K562 (cell line): ENCODE measurements around the gene GATM. TPM values are rescaled to one million over a fixed set of nuclear protein-coding genes. Genes with fewer than 3 reads are reported as not detected.

Experiments used
- ATAC-seq: fragments of 200-7000 bp; cut with Tn5 transposase; 3 replicates; pipeline ENCODE4 v1.9.1; 2020; ENCODE audit warnings: moderate library complexity
- BruUV-seq: library from RNA; stranded (reverse); fragments of 400-500 nt; replicated peaks from 2 replicates; lab custom pipeline; 2021; lab: Mats Ljungman, UMichigan
- CTCF ChIA-PET: fragments of 300-600 bp; formaldehyde crosslinking; extraction: SDS; loops from one replicate; lab custom pipeline; 2021; ENCODE audit warnings: low intra/inter-chr PET ratio; lab: Yijun Ruan, JAX
- POLR2A ChIA-PET: fragments of 300-600, 350-650 bp; sonication (Branson Sonifier 250); formaldehyde crosslinking; extraction: SDS; loops from one replicate; lab custom pipeline; 2021; ENCODE audit warnings: antibody characterized with exemption, inconsistent platforms; lab: Yijun Ruan, JAX
- DNase-seq, 4 experiments: peaks; one replicate each; pipeline versions ENCODE4 v3.0.0 to v3.0.0-alpha.2; 2011 to 2018; ENCODE audit warnings: low spot score in 3 of 4, mixed read lengths in 3 of 4; ENCODE audit errors: extremely low read depth in 1 of 4
- FAIRE-seq: peaks from 2 replicates; lab custom pipeline; 2011; peaks lifted over from hg19 to GRCh38; lab: Jason Lieb, UNC
- H2AFZ ChIP-seq: 2 replicates; pipeline ENCODE4 v1.6.0; 2011; ENCODE audit warnings: low read depth, low read length, control low read depth, inconsistent platforms
- H3K27ac ChIP-seq: fragments of 200-600 bp; 3 replicates; pipeline ENCODE4 v1.8.0; 2011; ENCODE audit warnings: low read depth, mild to moderate bottlenecking, control low read depth, inconsistent platforms, low read length, moderate library complexity, mixed read lengths; ENCODE audit errors: extremely low read depth
- H3K27me3 ChIP-seq, 2 experiments: fragments of 300-600 bp in 1 of 2; 2 replicates in 1 of 2; 3 replicates in 1 of 2; pipeline versions ENCODE4 v1.6.0 to v1.8.0; 2011; ENCODE audit warnings: inconsistent platforms in 2 of 2, low read length in 2 of 2, mild to moderate bottlenecking in 1 of 2, mixed read lengths in 1 of 2, moderate library complexity in 1 of 2; ENCODE audit not compliant: control insufficient read depth in 2 of 2, insufficient read depth in 2 of 2
- H3K36me3 ChIP-seq: fragments of 300-600 bp; 3 replicates; pipeline ENCODE4 v1.8.0; 2011; ENCODE audit warnings: mild to moderate bottlenecking, low read length, inconsistent platforms; ENCODE audit not compliant: control insufficient read depth, insufficient read depth
- H3K4me1 ChIP-seq, 2 experiments: fragments of 200-600 bp in 1 of 2; replicated peaks in 1 of 2; 2 replicates in 1 of 2; 3 replicates in 1 of 2; pipeline versions ENCODE4 v1.5.1 to v1.8.0; 2011; ENCODE audit warnings: inconsistent platforms in 2 of 2, low read length in 2 of 2, mild to moderate bottlenecking in 1 of 2, mixed read lengths in 1 of 2, moderate library complexity in 1 of 2; ENCODE audit not compliant: control insufficient read depth in 2 of 2, insufficient read depth in 2 of 2
- H3K4me2 ChIP-seq: 2 replicates; pipeline ENCODE4 v1.6.1; 2011; ENCODE audit warnings: low read length, control low read depth, inconsistent platforms, mixed read lengths; ENCODE audit not compliant: insufficient read depth
- H3K4me3 ChIP-seq: fragments of 200-600 bp; sonication (generic), shearing (Covaris generic); 2 replicates; pipeline ENCODE4 v1.5.1; 2016; ENCODE audit warnings: control low read depth, inconsistent platforms
- H3K79me2 ChIP-seq: fragments of 200-600 bp; 3 replicates; pipeline ENCODE4 v1.8.0; 2011; ENCODE audit warnings: low read length, inconsistent platforms; ENCODE audit not compliant: control insufficient read depth, insufficient read depth
- H3K9ac ChIP-seq, 2 experiments: 2 replicates each; pipeline versions ENCODE4 v1.6.0 to v1.6.1; 2011; ENCODE audit warnings: low read depth in 2 of 2, low read length in 2 of 2, control low read depth in 1 of 2, inconsistent platforms in 1 of 2, mild to moderate bottlenecking in 1 of 2, mixed read lengths in 1 of 2; ENCODE audit not compliant: insufficient read depth in 1 of 2
- H3K9me1 ChIP-seq: one replicate; pipeline ENCODE4 v1.6.0; 2011; ENCODE audit warnings: inconsistent platforms, mild to moderate bottlenecking, low read length, moderate library complexity; ENCODE audit not compliant: control insufficient read depth, insufficient read depth
- H3K9me3 ChIP-seq: replicated peaks from 2 replicates; pipeline ENCODE4 v1.5.1; 2011; ENCODE audit warnings: low read depth, low read length, inconsistent platforms; ENCODE audit not compliant: control insufficient read depth, insufficient read depth
- H4K20me1 ChIP-seq: replicated peaks from 2 replicates; pipeline ENCODE4 v1.6.1; 2011; ENCODE audit warnings: low read length, inconsistent platforms, mixed read lengths; ENCODE audit not compliant: control insufficient read depth, insufficient read depth
- CCNT2 ChIP-seq: IDR thresholded peaks from 2 replicates; pipeline ENCODE4 v1.6.1; 2011; ENCODE audit warnings: borderline replicate concordance, low read depth, mild to moderate bottlenecking, moderate library complexity, mixed read lengths, low read length; ENCODE audit not compliant: insufficient read length; ENCODE audit errors: extremely low read depth
- EHMT2 ChIP-seq: fragments of 450-650 bp; IDR thresholded peaks from 2 replicates; pipeline ENCODE4 v1.6.1; 2018; ENCODE audit warnings: antibody characterized with exemption
- GTF2F1 ChIP-seq: IDR thresholded peaks from 2 replicates; pipeline ENCODE4 v1.6.1; 2011; ENCODE audit warnings: low read depth, low read length, improper control_type of control experiment
- HEY1 ChIP-seq: fragments of 250-450 bp; sonication (Bioruptor Pico); IDR thresholded peaks from 2 replicates; pipeline ENCODE4 v1.5.0; 2020; ENCODE audit warnings: mild to moderate bottlenecking, moderate library complexity, borderline replicate concordance
- POLR2A ChIP-seq: fragments of 450-650 bp; conservative IDR thresholded peaks from 2 replicates; pipeline ENCODE4 v1.6.1; 2016
- RBM17 ChIP-seq: fragments of 200-400 bp; formaldehyde crosslinking; IDR thresholded peaks from 2 replicates; pipeline ENCODE4 v1.6.1; 2017; ENCODE audit warnings: low read depth, mild to moderate bottlenecking, low read length, borderline replicate concordance
- ZNF282 ChIP-seq: sonication (generic); formaldehyde crosslinking; IDR thresholded peaks from 2 replicates; pipeline ENCODE4 v1.8.1; 2023; ENCODE audit warnings: missing genetic modification reagents
- ZNF79 ChIP-seq: fragments of 250-450 bp; sonication (Bioruptor Pico); IDR thresholded peaks from 2 replicates; pipeline ENCODE4 v1.4.0; 2020; ENCODE audit warnings: low read depth, mild to moderate bottlenecking, moderate library complexity
- WGBS: fragments of 100-300 bp; shearing (Covaris generic); methylation state at CpG from one replicate; pipeline ENCODE4 v1.1.6; 2016; ENCODE audit warnings: low coverage, mixed read lengths; ENCODE audit not compliant: insufficient coverage; ENCODE audit errors: missing lambda C conversion rate; 5-methylcytosine and 5-hydroxymethylcytosine counted together
- in situ Hi-C: fragments of 300-500 bp; cut with MboI; formaldehyde crosslinking; loops from 4 replicates; pipeline ENCODE4 v1.15.0; 2018; ENCODE audit warnings: inconsistent platforms, mixed read lengths
- intact Hi-C: fragments of 100-400 bp; cut with micrococcal nuclease; formaldehyde crosslinking; loops from 2 replicates; pipeline ENCODE4 v1.14.2; 2022
- polyA plus RNA-seq, 8 experiments: library from polyadenylated mRNA; depleted of rRNA in 4 of 8; stranded (reverse) in 5 of 8; unstranded in 3 of 8; fragments of >200 nt; fragmentation: Nextera tagmentation in 2 of 8; fragmentation: Illumina TruSeq in 1 of 8; extraction: Ambion mirVana in 2 of 8; extraction: Trizol in 1 of 8; gene quantifications; 2 replicates each; pipeline versions ENCODE4 v1.2.1 to v1.2.3, GENCODE V29; 2011 to 2014; ENCODE audit warnings: inconsistent platforms in 1 of 8, missing spikeins in 1 of 8
- total RNA-seq, 7 experiments: library from RNA; depleted of rRNA in 6 of 7; stranded (reverse); fragments of >200 nt in 6 of 7; fragmentation: Illumina TruSeq in 2 of 7; extraction: Trizol in 2 of 7; gene quantifications; 2 replicates each; pipeline versions ENCODE4 v1.2.1 to v1.2.3, GENCODE V29; 2011 to 2021; ENCODE audit warnings: low replicate concordance in 1 of 7

GATM gene
- total and polyA plus RNA-seq, 9 of the 15 experiments (the other 6 are each of a cell fraction or from before 2014, with no cell fraction given): 0.11 to 1.1 (median 0.65) TPM

- intact Hi-C loops (no loop called here), in situ Hi-C loops (no loop called here)
- BruUV-seq: no TSS peak
- Histone ChIP-seq H3K9me3 (no peaks in the 10 kb centered on the region), H3K27me3 (peaks cover 4 to 15% of the 10 kb centered on the region in 2 experiments; a peak in 3 of 5 replicates), H3K27ac (no peak overlapping the region), H3K4me2 (no peak overlapping the region), H2AFZ (no peak overlapping the region), H3K4me1 (no peaks in the 10 kb centered on the region), H3K9me1 (no peaks in the 10 kb centered on the region), H4K20me1 (no peaks in the 10 kb centered on the region; the same call in 1 of the 2 replicates), H3K9ac (no peak overlapping the region), H3K79me2 (no peaks in the 10 kb centered on the region), H3K4me3 (no peak overlapping the region), H3K36me3 (no peaks in the 10 kb centered on the region)
- DNase-seq (no peak), FAIRE-seq (no peak), ATAC-seq (no peak)
- TF ChIP-seq RBM17: no peak
- no peak for TF ChIP-seq HEY1 (CRISPR knock-in tag)
- no peak for TF ChIP-seq ZNF79
- TF ChIP-seq POLR2A: no peak
- no peak for TF ChIP-seq ZNF282 (CRISPR knock-in tag)
- TF ChIP-seq EHMT2: no peak
- TF ChIP-seq CCNT2: no peak
- TF ChIP-seq GTF2F1: no peak
- ChIA-PET CTCF (no interaction called here), POLR2A (interaction anchor here (0.8 kb wide), 1 partner anchor 15 kb away, joined by 4 read pairs; no protein-coding TSS in a partner anchor)
- 1% methylated on average over 7 of the region's 7 CpGs for WGBS
Measured at GRCh38 chr15:45361878-45362277, 16.5 kb downstream of the GATM start.
